Activated CD8-positive, alpha-beta memory T cell treated with anti-CD3 and anti-CD28 coated beads for 4 hours (primary cell): ENCODE measurements around the gene LGALS13.
"Not testable (repeated sequence)": the region's sequence is repeated elsewhere in the genome, so short reads cannot be mapped to it uniquely, and the experiment has no call there.

ENCODE experiments used
- DNase-seq, 2 donors: peaks; one replicate each; pipeline ENCODE4 v3.0.0-alpha.2; 2020; ENCODE audit warnings: low read depth in 2 of 2

LGALS13 gene

GRCh38 chr19:39617745-39618144 lies 15.4 kb downstream of the LGALS13 start:
- DNase-seq, result no peak

GRCh38 chr19:39623946-39624345 lies 21.6 kb downstream of the LGALS13 start:
- DNase-seq, result no peak

- DNase-seq, result not testable (repeated sequence)
These were observed 25.3 kb downstream of the LGALS13 start for GRCh38 chr19:39627631-39628030.

- no peak for DNase-seq
These were observed 28.9 kb downstream of the LGALS13 start for GRCh38 chr19:39631178-39631577.

- DNase-seq, result no peak
These were observed 29.3 kb downstream of the LGALS13 start for GRCh38 chr19:39631626-39632025.

GRCh38 chr19:39637891-39638290 lies 35.6 kb downstream of the LGALS13 start:
- no peak for DNase-seq

GRCh38 chr19:39641773-39642172 lies 39.4 kb downstream of the LGALS13 start:
- no peak for DNase-seq

- no peak for DNase-seq
These were observed 41.3 kb downstream of the LGALS13 start for GRCh38 chr19:39643591-39643990.

GRCh38 chr19:39645800-39646411 lies 43.6 kb downstream of the LGALS13 start:
- DNase-seq, result no peak

- DNase-seq, result no peak
These were observed 45.6 kb downstream of the LGALS13 start for GRCh38 chr19:39647918-39648317.

GRCh38 chr19:39655613-39656012 lies 53.3 kb downstream of the LGALS13 start, which contains the start of gene LGALS16:
TSS of gene LGALS16 (plus strand) at chr19:39655913. CDS start at chr19:39655962, 49 bp downstream.
- no peak for DNase-seq
